SK-MEL-5 (cell line): Measurements from ENCODE around the gene ADH7. TPM values are rescaled to one million over a fixed set of nuclear protein-coding genes. Genes with fewer than 3 reads are reported as not detected.

Source experiments
- total RNA-seq: library from RNA; depleted of rRNA; stranded (reverse); fragments of >200 nt; shearing (Covaris generic); gene quantifications from 2 replicates; pipeline ENCODE4 v1.2.3, GENCODE V29; 2014; rRNA removed

Gene ADH7
- total RNA-seq, 1 experiment from 2014 or later: not detected

Other genes starting within 250 kb of the ADH7 start
- gene ADH6, start 216.1 kb downstream of the ADH7 start, total RNA-seq: not detected in 2 replicates
- not detected in 2 replicates for gene ADH1A, start 144.4 kb downstream of the ADH7 start, total RNA-seq
- gene ADH1B, start 113.9 kb downstream of the ADH7 start, total RNA-seq: not detected in 2 replicates
- not detected in 2 replicates for gene ADH1C, start 82.6 kb downstream of the ADH7 start, total RNA-seq
- not detected in 2 replicates for gene C4orf17, start 75.7 kb upstream of the ADH7 start, total RNA-seq
- gene TRMT10A, start 128.7 kb upstream of the ADH7 start, total RNA-seq: 8.4 and 9.0 TPM in 2 replicates
- gene MTTP, start 139.5 kb upstream of the ADH7 start, total RNA-seq: 0.37 and 0.56 TPM in 2 replicates
- gene C4orf54, start 222.5 kb upstream of the ADH7 start, total RNA-seq: 0.08 and 0.13 TPM in 2 replicates